H7 (cell line): ENCODE measurements around the gene KCTD12. TPM values are rescaled to one million over a fixed set of nuclear protein-coding genes. Genes with fewer than 3 reads are reported as not detected.
"Not testable (repeated sequence)": the region's sequence is repeated elsewhere in the genome, so short reads cannot be mapped to it uniquely, and the experiment has no call there.

Source experiments
- DNase-seq: peaks from one replicate; pipeline ENCODE4 v3.0.0; 2012
- H3K27me3 ChIP-seq: 2 replicates; pipeline ENCODE4 v1.6.0; 2011; ENCODE audit warnings: mild to moderate bottlenecking, low read length; ENCODE audit not compliant: control insufficient read depth, insufficient read depth
- H3K36me3 ChIP-seq: replicated peaks from 2 replicates; pipeline ENCODE4 v1.5.1; 2011; ENCODE audit warnings: low read length; ENCODE audit not compliant: control insufficient read depth, insufficient read depth
- H3K4me3 ChIP-seq: 2 replicates; pipeline ENCODE4 v1.5.1; 2011; ENCODE audit warnings: low read depth, mild to moderate bottlenecking, control low read depth, low read length, moderate library complexity; ENCODE audit not compliant: insufficient read depth
- total RNA-seq: library from RNA; depleted of rRNA; stranded (reverse); fragments of >200 nt; shearing (Covaris generic); gene quantifications from 2 replicates; pipeline ENCODE4 v1.2.3, GENCODE V29; 2014; rRNA removed

Gene KCTD12
- 3.5 and 4.2 TPM in 2 replicates for total RNA-seq

GRCh38 chr13:76886292-76887075 lies at the start of gene KCTD12:
Gene KCTD12, minus strand, starts transcription at chr13:76886405. Its CDS starts 257 bp downstream, at chr13:76886148.
- Histone ChIP-seq H3K4me3 (peak within 1 kb of the TSS; percentile 59), H3K36me3 (no peaks in the 10 kb centered on the region), H3K27me3 (peaks cover 50% of the 10 kb centered on the region)
- DNase-seq: peak; percentile 82

- Histone ChIP-seq H3K27me3 (no peaks in the 10 kb centered on the region), H3K4me3 (no peak overlapping the region), H3K36me3 (no peaks in the 10 kb centered on the region)
- no peak for DNase-seq
Observed at GRCh38 chr13:76934671-76935070, 48.5 kb upstream of the KCTD12 start.

- Histone ChIP-seq H3K4me3 (no peak overlapping the region), H3K27me3 (no peaks in the 10 kb centered on the region), H3K36me3 (no peaks in the 10 kb centered on the region)
- no peak for DNase-seq
Observed at GRCh38 chr13:76932076-76932475, 45.9 kb upstream of the KCTD12 start.

- no peak for DNase-seq
Observed at GRCh38 chr13:76929851-76930374, 43.7 kb upstream of the KCTD12 start.

GRCh38 chr13:76929320-76929719 lies 43.1 kb upstream of the KCTD12 start:
- Histone ChIP-seq H3K36me3 (no peaks in the 10 kb centered on the region), H3K4me3 (no peak overlapping the region), H3K27me3 (no peaks in the 10 kb centered on the region)
- no peak for DNase-seq

More at GRCh38 chr13:76929851-76930374, 43.7 kb upstream of the KCTD12 start:
- H3K36me3 ChIP-seq: no peaks in the 10 kb centered on the region
- H3K4me3 ChIP-seq: no peak overlapping the region
- H3K27me3 ChIP-seq: no peaks in the 10 kb centered on the region

GRCh38 chr13:76928456-76928855 lies 42.3 kb upstream of the KCTD12 start:
- H3K4me3 ChIP-seq: no peak overlapping the region
- no peaks in the 10 kb centered on the region for H3K27me3 ChIP-seq
- DNase-seq: no peak
- no peaks in the 10 kb centered on the region for H3K36me3 ChIP-seq

- Histone ChIP-seq H3K27me3 (no peaks in the 10 kb centered on the region), H3K4me3 (no peak overlapping the region), H3K36me3 (no peaks in the 10 kb centered on the region)
- no peak for DNase-seq
Observed at GRCh38 chr13:76927955-76928354, 41.8 kb upstream of the KCTD12 start.

- no peak for DNase-seq
- no peaks in the 10 kb centered on the region for H3K36me3 ChIP-seq
- no peaks in the 10 kb centered on the region for H3K27me3 ChIP-seq
- H3K4me3 ChIP-seq: no peak overlapping the region
Observed at GRCh38 chr13:76925115-76925514, 38.9 kb upstream of the KCTD12 start.

- DNase-seq: no peak
Observed at GRCh38 chr13:76921516-76921915, 35.3 kb upstream of the KCTD12 start.

GRCh38 chr13:76917755-76918481 lies 31.7 kb upstream of the KCTD12 start:
- H3K4me3 ChIP-seq, DNase-seq, H3K36me3 ChIP-seq, H3K27me3 ChIP-seq: not testable (repeated sequence)

More at GRCh38 chr13:76921516-76921915, 35.3 kb upstream of the KCTD12 start:
- no peaks in the 10 kb centered on the region for H3K27me3 ChIP-seq
- no peaks in the 10 kb centered on the region for H3K36me3 ChIP-seq
- no peak overlapping the region for H3K4me3 ChIP-seq

GRCh38 chr13:76917095-76917494 lies 30.9 kb upstream of the KCTD12 start:
- Histone ChIP-seq H3K27me3 (no peaks in the 10 kb centered on the region), H3K36me3 (no peaks in the 10 kb centered on the region), H3K4me3 (no peak overlapping the region)
- DNase-seq: no peak

GRCh38 chr13:76913898-76914297 lies 27.7 kb upstream of the KCTD12 start:
- Histone ChIP-seq H3K27me3 (no peaks in the 10 kb centered on the region), H3K36me3 (no peaks in the 10 kb centered on the region), H3K4me3 (no peak overlapping the region)
- no peak for DNase-seq

GRCh38 chr13:76912476-76912875 lies 26.3 kb upstream of the KCTD12 start:
- DNase-seq: no peak
- H3K4me3 ChIP-seq: no peak overlapping the region
- no peaks in the 10 kb centered on the region for H3K27me3 ChIP-seq
- H3K36me3 ChIP-seq: no peaks in the 10 kb centered on the region

- no peak for DNase-seq
- no peaks in the 10 kb centered on the region for H3K27me3 ChIP-seq
- no peaks in the 10 kb centered on the region for H3K36me3 ChIP-seq
- no peak overlapping the region for H3K4me3 ChIP-seq
Observed at GRCh38 chr13:76904507-76904906, 18.3 kb upstream of the KCTD12 start.
